Keratinocyte (primary cell): ENCODE measurements around the gene ZGRF1. TPM values are rescaled to one million over a fixed set of nuclear protein-coding genes. Genes with fewer than 3 reads are reported as not detected.

Experiments used
- DNase-seq: peaks from one replicate; pipeline ENCODE4 v3.0.0-alpha.2; 2011; ENCODE audit warnings: low read depth, missing footprints, low spot score
- FAIRE-seq: peaks from 2 replicates; lab custom pipeline; 2011; peaks lifted over from hg19 to GRCh38; lab: Jason Lieb, UNC
- H2AFZ ChIP-seq: 2 replicates; pipeline ENCODE4 v1.6.0; 2012; ENCODE audit warnings: low read length, control low read depth, inconsistent platforms; ENCODE audit not compliant: control insufficient read depth
- H3K27ac ChIP-seq: 2 replicates; pipeline ENCODE4 v1.5.1; 2011; ENCODE audit warnings: low read length; ENCODE audit not compliant: control insufficient read depth, insufficient read depth
- H3K27me3 ChIP-seq: 3 replicates; pipeline ENCODE4 v1.6.0; 2011; ENCODE audit warnings: low read length; ENCODE audit not compliant: control insufficient read depth, insufficient read depth; ENCODE audit errors: extremely low read depth
- H3K36me3 ChIP-seq, 2 experiments: 2 replicates in 1 of 2; 3 replicates in 1 of 2; pipeline ENCODE4 v1.5.1; 2011; ENCODE audit warnings: low read length in 2 of 2, mild to moderate bottlenecking in 1 of 2; ENCODE audit not compliant: control insufficient read depth in 2 of 2, insufficient read depth in 2 of 2; ENCODE audit errors: extremely low read depth in 1 of 2
- H3K4me1 ChIP-seq: 3 replicates; pipeline ENCODE4 v1.5.1; 2011; ENCODE audit warnings: low read length; ENCODE audit not compliant: control insufficient read depth, insufficient read depth; ENCODE audit errors: extremely low read depth
- H3K4me2 ChIP-seq: 3 replicates; pipeline ENCODE4 v1.6.0; 2011; ENCODE audit warnings: low read depth, low read length; ENCODE audit not compliant: control insufficient read depth, insufficient read depth; ENCODE audit errors: extremely low read depth
- H3K4me3 ChIP-seq, 3 experiments: fragments of 200-600 bp in 1 of 3; sonication (generic) in 1 of 3; 2 replicates in 2 of 3; 3 replicates in 1 of 3; pipeline ENCODE4 v1.5.1; 2011 to 2016; ENCODE audit warnings: low read length in 3 of 3, mild to moderate bottlenecking in 3 of 3, control low read depth in 2 of 3, inconsistent platforms in 1 of 3, low read depth in 1 of 3, mixed read lengths in 1 of 3, mixed run types in 1 of 3, moderate library complexity in 1 of 3; ENCODE audit not compliant: control insufficient read depth in 2 of 3, insufficient read depth in 2 of 3; ENCODE audit errors: extremely low read depth in 1 of 3
- H3K79me2 ChIP-seq: 2 replicates; pipeline ENCODE4 v1.6.0; 2012; ENCODE audit warnings: low read length; ENCODE audit not compliant: control insufficient read depth, insufficient read depth
- H3K9ac ChIP-seq: 3 replicates; pipeline ENCODE4 v1.6.0; 2011; ENCODE audit warnings: low read length; ENCODE audit not compliant: control insufficient read depth, insufficient read depth; ENCODE audit errors: extremely low read depth
- H3K9me1 ChIP-seq: 3 replicates; pipeline ENCODE4 v1.6.0; 2011; ENCODE audit warnings: low read length; ENCODE audit not compliant: control insufficient read depth, insufficient read depth; ENCODE audit errors: extremely low read depth
- H3K9me3 ChIP-seq: 2 replicates; pipeline ENCODE4 v1.5.1; 2012; ENCODE audit warnings: low read depth, low read length; ENCODE audit not compliant: control insufficient read depth
- H4K20me1 ChIP-seq: 3 replicates; pipeline ENCODE4 v1.6.0; 2011; ENCODE audit warnings: low read length; ENCODE audit not compliant: control insufficient read depth, insufficient read depth; ENCODE audit errors: extremely low read depth
- CTCF ChIP-seq, 3 experiments: IDR thresholded peaks in 1 of 3; conservative IDR thresholded peaks in 1 of 3; optimal IDR thresholded peaks in 1 of 3; 2 replicates in 2 of 3; 3 replicates in 1 of 3; pipeline versions ENCODE3 to v1.5.1; 2011; ENCODE audit warnings: low read length in 3 of 3, mild to moderate bottlenecking in 3 of 3, moderate library complexity in 2 of 3, control low read depth in 1 of 3, inconsistent platforms in 1 of 3; ENCODE audit not compliant: insufficient read depth in 2 of 3; ENCODE audit errors: extremely low read depth in 1 of 3
- EZH2 ChIP-seq: IDR thresholded peaks from one replicate; pipeline ENCODE4 v1.6.1; 2012; ENCODE audit warnings: inconsistent platforms, mild to moderate bottlenecking, low read length, moderate library complexity
- dilution Hi-C: fragments of 300-500 bp; cut with MboI; formaldehyde crosslinking; loops from one replicate; pipeline ENCODE4 v1.7.0; 2020; ENCODE audit warnings: low sequenced_read_pairs; ENCODE audit not compliant: extremely low pct_ligation_motif_present
- polyA plus RNA-seq, 5 experiments: library from polyadenylated mRNA; depleted of rRNA in 3 of 5; stranded (reverse) in 3 of 5; stranded (forward) in 1 of 5; unstranded in 1 of 5; fragments of >200 nt; gene quantifications; 1 replicate in 1 of 5; 2 replicates in 3 of 5; 3 replicates in 1 of 5; pipeline versions ENCODE4 v1.2.1 to v1.2.3, GENCODE V29; 2011 to 2012; ENCODE audit warnings: missing spikeins in 2 of 5, low read depth in 1 of 5, low replicate concordance in 1 of 5

The ZGRF1 gene
- polyA plus RNA-seq, 1 donor (not counting 4 experiments of a cell fraction or from before 2014, with no cell fraction given): 3.6 TPM

- Histone ChIP-seq H3K79me2 (no peaks in the 10 kb centered on the region), H3K4me1 (no peaks in the 10 kb centered on the region), H3K4me2 (no peak overlapping the region), H2AFZ (no peak overlapping the region), H3K27me3 (no peaks in the 10 kb centered on the region), H3K9me3 (no peaks in the 10 kb centered on the region), H3K9me1 (no peaks in the 10 kb centered on the region), H3K9ac (no peak overlapping the region), H3K4me3 (no peak overlapping the region), H3K36me3 (no peaks in the 10 kb centered on the region), H3K27ac (no peak overlapping the region), H4K20me1 (no peaks in the 10 kb centered on the region)
- dilution Hi-C loops: no loop called here
- FAIRE-seq: no peak
- TF ChIP-seq EZH2 (no peak), CTCF (optimal IDR thresholded peaks at IDR 0.05 in 1 of 3, IDR thresholded peaks at IDR 0.05 in 1 of 3, conservative IDR thresholded peaks at IDR 0.05 in 1 of 3; ENCODE audit: extremely low read depth in 1 of 3, insufficient read depth in 2 of 3, low read length in 3 of 3) (no peak)
- no peak for DNase-seq
Measured at GRCh38 chr4:112567536-112567935, 69.2 kb downstream of the ZGRF1 start.

- Histone ChIP-seq H3K27ac (no peak overlapping the region), H3K79me2 (no peaks in the 10 kb centered on the region), H3K27me3 (no peaks in the 10 kb centered on the region), H3K9me3 (no peaks in the 10 kb centered on the region), H3K9ac (no peak overlapping the region), H3K9me1 (no peaks in the 10 kb centered on the region), H3K4me2 (no peak overlapping the region), H4K20me1 (no peaks in the 10 kb centered on the region), H2AFZ (no peak overlapping the region), H3K4me1 (no peaks in the 10 kb centered on the region), H3K36me3 (no peaks in the 10 kb centered on the region), H3K4me3 (no peak overlapping the region)
- TF ChIP-seq EZH2 (no peak), CTCF (optimal IDR thresholded peaks at IDR 0.05 in 1 of 3, IDR thresholded peaks at IDR 0.05 in 1 of 3, conservative IDR thresholded peaks at IDR 0.05 in 1 of 3; ENCODE audit: extremely low read depth in 1 of 3, insufficient read depth in 2 of 3, low read length in 3 of 3) (no peak)
- no peak for FAIRE-seq
- no peak for DNase-seq
- dilution Hi-C loops: no loop called here
Measured at GRCh38 chr4:112564706-112565270, 71.9 kb downstream of the ZGRF1 start.
